Gastrocnemius medialis (tissue), 4 donors: ENCODE data around the gene MINDY3. TPM values are rescaled to one million over a fixed set of nuclear protein-coding genes. Genes with fewer than 3 reads are reported as not detected.

Experiments
- ATAC-seq, 2 donors: fragments of 150-250 bp; one replicate each; pipeline ENCODE4 v1.9.1; 2016
- DNase-seq, 2 donors: peaks; one replicate each; pipeline ENCODE4 v3.0.0-alpha.2; 2019
- H3K27ac ChIP-seq, 4 donors: fragments of 200-600 bp; sonication (generic); 1 replicate in 1 of 4; 2 replicates in 3 of 4; pipeline ENCODE4 v1.5.1; 2016 to 2018; ENCODE audit warnings: mild to moderate bottlenecking in 2 of 4, moderate library complexity in 1 of 4
- H3K27me3 ChIP-seq, 3 donors: fragments of 200-600 bp; sonication (generic) in 2 of 3; 1 replicate in 1 of 3; 2 replicates in 2 of 3; pipeline versions ENCODE4 v1.5.1 to v1.6.0; 2016 to 2019; ENCODE audit warnings: mild to moderate bottlenecking in 1 of 3, moderate library complexity in 1 of 3
- H3K36me3 ChIP-seq, 2 donors: fragments of 200-600 bp; sonication (generic) in 1 of 2; one replicate each; pipeline ENCODE4 v1.5.1; 2017 to 2018
- H3K4me1 ChIP-seq, 2 donors: fragments of 200-600 bp; sonication (generic) in 1 of 2; one replicate each; pipeline ENCODE4 v1.5.1; 2016 to 2017; ENCODE audit warnings: mild to moderate bottlenecking in 2 of 2
- H3K4me3 ChIP-seq, 4 donors: fragments of 200-600 bp; sonication (generic) in 3 of 4; 1 replicate in 1 of 4; 2 replicates in 3 of 4; pipeline ENCODE4 v1.5.1; 2016 to 2019; ENCODE audit warnings: mild to moderate bottlenecking in 2 of 4
- H3K9me3 ChIP-seq, 3 donors: fragments of 200-600 bp; sonication (generic) in 2 of 3; 1 replicate in 1 of 3; 2 replicates in 2 of 3; pipeline ENCODE4 v1.5.1; 2016 to 2019
- POLR2A ChIP-seq, 2 donors: fragments of 450-650 bp; IDR thresholded peaks; one replicate each; pipeline ENCODE4 v1.6.1; 2017; ENCODE audit warnings: antibody characterized with exemption in 2 of 2, mild to moderate bottlenecking in 2 of 2, moderate library complexity in 2 of 2
- in situ Hi-C, 4 donors: fragments of 200-750 bp; cut with MboI; loops; one replicate each; pipeline versions ENCODE4 v1.15.0 to v1.8.0; 2017; ENCODE audit warnings: low sequenced_read_pairs in 4 of 4
- intact Hi-C: fragments of 100-400 bp; cut with DNase I; formaldehyde crosslinking; loops from one replicate; pipeline ENCODE4 v1.15.1; 2023; ENCODE audit warnings: low total_unique reads
- total RNA-seq, 4 donors: library from RNA; depleted of rRNA; stranded (reverse); fragments of >200 nt; gene quantifications; one replicate each; pipeline versions ENCODE4 v1.1.0 to v1.2.3, GENCODE V29; 2016
- TF ChIP-seq, protein P1 (sequence below), 5 experiments: fragments of 450-650 bp in 3 of 5; fragments of 200-600 bp in 2 of 5; sonication (generic) in 2 of 5; IDR thresholded peaks in 4 of 5; conservative IDR thresholded peaks in 1 of 5; 1 replicate in 4 of 5; 2 replicates in 1 of 5; pipeline ENCODE4 v1.5.1; 2016 to 2019; ENCODE audit warnings: antibody characterized with exemption in 5 of 5, mild to moderate bottlenecking in 3 of 5, moderate library complexity in 3 of 5

Gene MINDY3
- total RNA-seq, 4 donors from 2014 or later, result 7.6 to 37.5 (median 10.8) TPM

DNA sequence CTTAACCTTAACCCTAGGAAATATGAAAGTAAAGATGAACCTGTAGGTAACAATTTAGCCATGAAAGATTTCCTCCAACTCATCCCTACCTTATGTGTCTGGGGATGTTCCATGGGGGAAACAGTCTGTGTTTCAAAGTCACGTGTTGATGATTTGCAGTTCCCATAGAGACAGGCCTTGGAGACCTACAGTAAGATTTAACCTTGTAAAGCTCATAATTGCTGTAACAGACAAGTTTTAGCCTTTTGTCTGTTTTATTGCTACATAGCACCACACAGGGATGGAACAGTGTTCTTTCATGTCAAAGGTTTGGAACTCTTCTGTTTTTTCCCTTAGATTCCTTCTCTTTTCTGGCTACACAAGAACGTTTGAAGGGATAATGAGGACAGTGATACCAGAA, 105.4 kb downstream of the MINDY3 start:
- H3K36me3 ChIP-seq, result no peaks in the 10 kb centered on the region
- no peak for DNase-seq
- intact Hi-C loops (no loop called here), in situ Hi-C loops (no loop called here)
- H3K27me3 ChIP-seq, result no peaks in the 10 kb centered on the region
- no peak overlapping the region for H3K27ac ChIP-seq
- H3K4me1 ChIP-seq, result peaks cover 0 to 5% of the 10 kb centered on the region in 2 donors
- TF ChIP-seq, protein P1, sequence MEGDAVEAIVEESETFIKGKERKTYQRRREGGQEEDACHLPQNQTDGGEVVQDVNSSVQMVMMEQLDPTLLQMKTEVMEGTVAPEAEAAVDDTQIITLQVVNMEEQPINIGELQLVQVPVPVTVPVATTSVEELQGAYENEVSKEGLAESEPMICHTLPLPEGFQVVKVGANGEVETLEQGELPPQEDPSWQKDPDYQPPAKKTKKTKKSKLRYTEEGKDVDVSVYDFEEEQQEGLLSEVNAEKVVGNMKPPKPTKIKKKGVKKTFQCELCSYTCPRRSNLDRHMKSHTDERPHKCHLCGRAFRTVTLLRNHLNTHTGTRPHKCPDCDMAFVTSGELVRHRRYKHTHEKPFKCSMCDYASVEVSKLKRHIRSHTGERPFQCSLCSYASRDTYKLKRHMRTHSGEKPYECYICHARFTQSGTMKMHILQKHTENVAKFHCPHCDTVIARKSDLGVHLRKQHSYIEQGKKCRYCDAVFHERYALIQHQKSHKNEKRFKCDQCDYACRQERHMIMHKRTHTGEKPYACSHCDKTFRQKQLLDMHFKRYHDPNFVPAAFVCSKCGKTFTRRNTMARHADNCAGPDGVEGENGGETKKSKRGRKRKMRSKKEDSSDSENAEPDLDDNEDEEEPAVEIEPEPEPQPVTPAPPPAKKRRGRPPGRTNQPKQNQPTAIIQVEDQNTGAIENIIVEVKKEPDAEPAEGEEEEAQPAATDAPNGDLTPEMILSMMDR (IDR thresholded peaks at IDR 0.05 in 4 of 5, conservative IDR thresholded peaks at IDR 0.05 in 1 of 5), result no peak
- no peak for TF ChIP-seq POLR2A (IDR thresholded peaks at IDR 0.05)
- H3K9me3 ChIP-seq, result no peaks in the 10 kb centered on the region
- no peak for ATAC-seq
- no peak overlapping the region for H3K4me3 ChIP-seq

DNA sequence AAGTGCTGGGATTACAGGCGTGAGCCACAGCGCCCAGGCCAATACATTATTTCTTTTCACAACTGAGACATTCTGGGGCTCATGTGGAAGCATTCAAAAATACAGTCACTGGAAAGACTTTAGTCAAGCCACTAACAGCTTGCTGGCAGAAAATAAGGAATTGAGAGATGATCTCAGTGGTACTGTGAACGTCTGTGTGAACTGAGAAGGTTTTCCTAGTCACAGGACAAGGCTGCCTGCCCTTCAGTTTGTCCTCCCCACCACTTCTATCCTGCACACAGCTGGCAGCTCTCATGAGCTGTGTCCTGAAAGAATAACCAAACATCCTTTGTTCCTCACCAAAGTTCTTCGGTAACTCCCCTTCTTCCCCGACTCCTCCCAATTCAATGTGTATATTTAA, 109.3 kb downstream of the MINDY3 start:
- Histone ChIP-seq H3K4me1 (no peaks in the 10 kb centered on the region), H3K9me3 (no peaks in the 10 kb centered on the region), H3K36me3 (no peaks in the 10 kb centered on the region), H3K27me3 (no peaks in the 10 kb centered on the region), H3K27ac (no peak overlapping the region), H3K4me3 (no peak overlapping the region)
- DNase-seq, result no peak
- TF ChIP-seq, protein P1 (IDR thresholded peaks at IDR 0.05 in 4 of 5, conservative IDR thresholded peaks at IDR 0.05 in 1 of 5), result no peak
- TF ChIP-seq POLR2A (IDR thresholded peaks at IDR 0.05), result no peak
- no peak for ATAC-seq
- intact Hi-C loops (no loop called here), in situ Hi-C loops (no loop called here)

DNA sequence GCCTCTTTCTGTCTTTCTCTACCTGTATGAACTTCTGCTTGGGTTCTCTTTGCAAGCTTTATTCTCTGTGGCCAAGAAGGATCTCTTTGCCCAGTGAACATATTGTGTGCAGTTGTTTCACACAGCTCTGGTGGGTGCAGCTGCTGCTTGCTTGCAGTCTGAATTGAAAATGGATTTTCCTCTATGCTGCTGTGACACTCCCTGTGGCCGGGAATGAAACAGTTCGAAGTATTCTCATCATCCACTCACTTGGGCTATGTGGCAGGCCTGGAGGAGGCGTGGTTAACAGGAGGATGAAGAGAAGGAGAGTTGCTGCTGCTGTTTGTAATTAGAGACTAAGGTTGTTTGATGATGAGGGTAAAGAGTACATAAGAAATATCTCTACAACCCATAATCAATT, 112.2 kb downstream of the MINDY3 start:
- intact Hi-C loops, result no loop called here
- Histone ChIP-seq H3K4me1 (no peaks in the 10 kb centered on the region), H3K27ac (no peak overlapping the region), H3K9me3 (no peaks in the 10 kb centered on the region), H3K4me3 (no peak overlapping the region), H3K36me3 (no peaks in the 10 kb centered on the region), H3K27me3 (no peaks in the 10 kb centered on the region)
- in situ Hi-C loops, result loop anchor here in 1 of 4 donors (25.0 kb wide), 1 partner anchor 311 kb away; no protein-coding TSS in a partner anchor
- DNase-seq, result no peak
- TF ChIP-seq POLR2A (IDR thresholded peaks at IDR 0.05), result no peak
- TF ChIP-seq, protein P1 (IDR thresholded peaks at IDR 0.05 in 4 of 5, conservative IDR thresholded peaks at IDR 0.05 in 1 of 5), result no peak
- no peak for ATAC-seq

DNA sequence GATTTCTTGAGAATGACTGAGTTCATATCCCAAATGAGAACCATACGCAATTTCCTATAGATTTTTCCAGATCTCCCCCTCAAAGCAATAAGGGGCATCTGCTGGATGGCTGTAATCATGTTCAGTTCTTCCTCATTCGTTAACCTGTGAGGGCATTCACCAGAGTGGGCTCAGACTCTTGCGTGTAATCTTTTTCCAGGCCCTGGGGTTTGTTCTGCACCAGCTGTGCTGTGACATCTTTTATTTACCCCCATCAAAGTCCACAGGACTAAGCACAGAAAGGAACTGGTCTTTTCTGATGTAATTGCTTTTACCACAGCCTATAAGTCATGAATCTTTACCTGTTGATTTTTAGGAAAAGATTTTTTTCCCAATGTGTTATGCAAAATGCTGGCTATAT, 112.7 kb downstream of the MINDY3 start:
- no peaks in the 10 kb centered on the region for H3K9me3 ChIP-seq
- no peaks in the 10 kb centered on the region for H3K27me3 ChIP-seq
- no peak for TF ChIP-seq POLR2A (IDR thresholded peaks at IDR 0.05)
- TF ChIP-seq, protein P1 (IDR thresholded peaks at IDR 0.05 in 4 of 5, conservative IDR thresholded peaks at IDR 0.05 in 1 of 5), result no peak
- H3K4me1 ChIP-seq, result no peaks in the 10 kb centered on the region
- DNase-seq (no peak), ATAC-seq (no peak)
- H3K27ac ChIP-seq, result no peak overlapping the region
- H3K36me3 ChIP-seq, result no peaks in the 10 kb centered on the region
- in situ Hi-C loops (loop anchor here in 1 of 4 donors (25.0 kb wide), 1 partner anchor 310 kb away; no protein-coding TSS in a partner anchor), intact Hi-C loops (no loop called here)
- no peak overlapping the region for H3K4me3 ChIP-seq

- no peak for ATAC-seq
- in situ Hi-C loops, result loop anchor here in 1 of 4 donors (25.0 kb wide), 1 partner anchor 308 kb away; no protein-coding TSS in a partner anchor
These were observed 114.6 kb downstream of the MINDY3 start for GRCh38 chr10:15745751-15746150.

More at GRCh38 chr10:15745751-15746150, 114.6 kb downstream of the MINDY3 start:
- Histone ChIP-seq H3K9me3 (no peaks in the 10 kb centered on the region), H3K36me3 (no peaks in the 10 kb centered on the region), H3K4me1 (no peaks in the 10 kb centered on the region), H3K27ac (no peak overlapping the region), H3K27me3 (no peaks in the 10 kb centered on the region), H3K4me3 (no peak overlapping the region)
- TF ChIP-seq, protein P1 (IDR thresholded peaks at IDR 0.05 in 4 of 5, conservative IDR thresholded peaks at IDR 0.05 in 1 of 5), result no peak
- no peak for TF ChIP-seq POLR2A (IDR thresholded peaks at IDR 0.05)
- no peak for DNase-seq
- intact Hi-C loops, result no loop called here
